PC-9 (cell line): Measurements from ENCODE around the gene TMEM178A. TPM values are rescaled to one million over a fixed set of nuclear protein-coding genes. Genes with fewer than 3 reads are reported as not detected.

ENCODE experiments used
- BruUV-seq: library from RNA; stranded (reverse); fragments of 400-500 nt; replicated peaks from 2 replicates; lab custom pipeline; 2021; lab: Mats Ljungman, UMichigan
- CTCF ChIA-PET: fragments of 300-600 bp; sonication (Branson Sonifier 250); formaldehyde crosslinking; loops from one replicate; lab custom pipeline; 2022; ENCODE audit warnings: antibody characterized with exemption; lab: Charles Lee
- POLR2A ChIA-PET: fragments of 300-600 bp; sonication (Branson Sonifier 250); formaldehyde crosslinking; loops from one replicate; lab custom pipeline; 2022; ENCODE audit warnings: antibody characterized with exemption; ENCODE audit not compliant: unreplicated experiment; lab: Charles Lee
- DNase-seq, 2 experiments: peaks; one replicate each; pipeline versions ENCODE4 v3.0.0 to v3.0.0-alpha.2; 2015 to 2022; ENCODE audit warnings: mixed read lengths in 1 of 2
- H2AFZ ChIP-seq: fragments of 200-600 bp; sonication (generic); 2 replicates; pipeline ENCODE4 v1.8.1; 2017; ENCODE audit warnings: antibody characterized with exemption
- H3F3A ChIP-seq: fragments of 200-600 bp; sonication (generic); 2 replicates; pipeline ENCODE4 v1.8.1; 2017; ENCODE audit warnings: antibody characterized with exemption, mild to moderate bottlenecking, low read depth; ENCODE audit not compliant: insufficient read depth
- H3K27ac ChIP-seq: fragments of 200-600 bp; sonication (generic); 2 replicates; pipeline ENCODE4 v1.6.1; 2016; ENCODE audit warnings: mixed run types
- H3K27me3 ChIP-seq: fragments of 200-600 bp; sonication (generic); 2 replicates; pipeline ENCODE4 v1.6.1; 2016; ENCODE audit warnings: low read depth, mixed run types; ENCODE audit not compliant: insufficient read depth
- H3K36me3 ChIP-seq: fragments of 200-600 bp; sonication (generic); 2 replicates; pipeline ENCODE4 v1.6.1; 2016; ENCODE audit warnings: low read depth, mixed run types
- H3K4me1 ChIP-seq: fragments of 200-600 bp; sonication (generic); replicated peaks from 2 replicates; pipeline ENCODE4 v1.6.1; 2016; ENCODE audit warnings: mixed run types; ENCODE audit not compliant: insufficient read depth
- H3K4me2 ChIP-seq: fragments of 200-600 bp; sonication (generic); 2 replicates; pipeline ENCODE4 v1.6.1; 2017; ENCODE audit warnings: mixed run types
- H3K4me3 ChIP-seq: fragments of 200-600 bp; sonication (generic); 2 replicates; pipeline ENCODE4 v1.6.1; 2016; ENCODE audit warnings: mixed run types
- H3K79me2 ChIP-seq: fragments of 200-600 bp; sonication (generic); 2 replicates; pipeline ENCODE4 v1.6.1; 2017; ENCODE audit warnings: low read depth, mixed run types
- H3K9me2 ChIP-seq: fragments of 200-600 bp; sonication (generic); 2 replicates; pipeline ENCODE4 v1.8.1; 2017; ENCODE audit warnings: mild to moderate bottlenecking; ENCODE audit not compliant: insufficient read depth
- H3K9me3 ChIP-seq: fragments of 200-600 bp; sonication (generic); 2 replicates; pipeline ENCODE4 v1.8.1; 2016; ENCODE audit warnings: low read depth; ENCODE audit not compliant: insufficient read depth
- H4K20me1 ChIP-seq: fragments of 200-600 bp; sonication (generic); 2 replicates; pipeline ENCODE4 v1.8.1; 2017; ENCODE audit not compliant: insufficient read depth
- EZH2 ChIP-seq: fragments of 200-600 bp; sonication (generic); IDR thresholded peaks from 2 replicates; pipeline ENCODE4 v1.8.0; 2017; ENCODE audit warnings: antibody characterized with exemption, low read depth
- intact Hi-C: fragments of 100-400 bp; cut with micrococcal nuclease; formaldehyde crosslinking; loops from one replicate; pipeline ENCODE4 v1.10.0; 2022; ENCODE audit not compliant: unreplicated experiment
- total RNA-seq: library from RNA; stranded (reverse); gene quantifications from 2 replicates; pipeline ENCODE4 v1.2.3, GENCODE V29; 2021
- TF ChIP-seq, protein P1 (sequence below): fragments of 200-600 bp; sonication (generic); conservative IDR thresholded peaks from 2 replicates; pipeline ENCODE4 v1.6.1; 2017; ENCODE audit warnings: mixed run types, antibody characterized with exemption, mild to moderate bottlenecking, moderate library complexity

Gene TMEM178A
- total RNA-seq, 1 experiment from 2014 or later = 2.8 TPM

DNA sequence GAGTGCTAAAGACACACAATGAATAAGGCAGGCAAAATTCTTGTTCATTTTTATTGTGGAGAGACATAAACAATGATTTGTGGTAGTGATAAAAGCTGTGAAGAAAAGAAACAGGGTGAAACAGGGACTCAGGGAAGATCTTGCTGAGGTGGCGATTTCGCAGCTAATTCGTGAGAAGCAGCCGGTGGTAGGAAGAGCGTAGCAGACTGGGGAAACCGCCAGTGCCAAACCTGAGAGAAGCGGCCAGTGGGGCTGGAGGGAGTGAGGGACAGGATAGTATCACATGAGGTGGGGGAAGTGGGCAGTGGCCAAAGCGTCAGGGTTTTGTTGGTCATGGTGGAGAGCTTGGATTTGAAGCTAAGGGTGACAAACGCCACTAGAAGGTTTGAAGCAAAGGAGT is 42.3 kb downstream of the TMEM178A start:
- Histone ChIP-seq H3K4me2 (no peak overlapping the region), H3K4me3 (no peak overlapping the region), H3K9me2 (no peaks in the 10 kb centered on the region), H3F3A (no peaks in the 10 kb centered on the region), H3K79me2 (no peaks in the 10 kb centered on the region), H3K36me3 (no peaks in the 10 kb centered on the region), H3K9me3 (no peaks in the 10 kb centered on the region), H3K27ac (no peak overlapping the region), H3K27me3 (no peaks in the 10 kb centered on the region), H2AFZ (no peak overlapping the region), H4K20me1 (no peaks in the 10 kb centered on the region), H3K4me1 (no peaks in the 10 kb centered on the region)
- intact Hi-C loops = no loop called here
- ChIA-PET CTCF (no interaction called here), POLR2A (no interaction called here)
- no TSS peak for BruUV-seq
- DNase-seq = no peak
- TF ChIP-seq, protein P1, sequence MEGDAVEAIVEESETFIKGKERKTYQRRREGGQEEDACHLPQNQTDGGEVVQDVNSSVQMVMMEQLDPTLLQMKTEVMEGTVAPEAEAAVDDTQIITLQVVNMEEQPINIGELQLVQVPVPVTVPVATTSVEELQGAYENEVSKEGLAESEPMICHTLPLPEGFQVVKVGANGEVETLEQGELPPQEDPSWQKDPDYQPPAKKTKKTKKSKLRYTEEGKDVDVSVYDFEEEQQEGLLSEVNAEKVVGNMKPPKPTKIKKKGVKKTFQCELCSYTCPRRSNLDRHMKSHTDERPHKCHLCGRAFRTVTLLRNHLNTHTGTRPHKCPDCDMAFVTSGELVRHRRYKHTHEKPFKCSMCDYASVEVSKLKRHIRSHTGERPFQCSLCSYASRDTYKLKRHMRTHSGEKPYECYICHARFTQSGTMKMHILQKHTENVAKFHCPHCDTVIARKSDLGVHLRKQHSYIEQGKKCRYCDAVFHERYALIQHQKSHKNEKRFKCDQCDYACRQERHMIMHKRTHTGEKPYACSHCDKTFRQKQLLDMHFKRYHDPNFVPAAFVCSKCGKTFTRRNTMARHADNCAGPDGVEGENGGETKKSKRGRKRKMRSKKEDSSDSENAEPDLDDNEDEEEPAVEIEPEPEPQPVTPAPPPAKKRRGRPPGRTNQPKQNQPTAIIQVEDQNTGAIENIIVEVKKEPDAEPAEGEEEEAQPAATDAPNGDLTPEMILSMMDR = no peak
- TF ChIP-seq EZH2 = no peak

DNA sequence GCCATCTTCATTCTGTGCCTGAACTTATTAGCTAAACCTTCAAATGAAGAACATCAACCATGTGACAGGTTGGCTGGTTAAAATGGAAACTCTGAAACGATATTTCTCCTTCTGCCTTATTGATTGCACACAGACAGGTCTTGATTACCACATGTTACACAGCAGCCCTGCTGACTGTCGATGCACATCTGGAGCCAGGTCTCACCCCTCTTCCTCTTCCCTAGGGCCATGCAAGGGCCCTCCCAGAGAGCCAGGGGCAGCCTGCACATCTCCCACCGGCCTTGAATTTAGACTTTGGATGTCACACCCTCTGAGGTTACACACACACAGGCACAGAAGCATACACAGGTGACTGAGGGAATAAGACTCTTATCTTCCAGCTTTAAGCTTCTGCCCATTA is 45.1 kb downstream of the TMEM178A start:
- ChIA-PET POLR2A (no interaction called here), CTCF (no interaction called here)

GRCh38 chr2:39712953-39713352 is 47.2 kb downstream of the TMEM178A start:
- ChIA-PET POLR2A (no interaction called here), CTCF (no interaction called here)
- Histone ChIP-seq H3K27ac (no peak overlapping the region), H3K9me3 (no peaks in the 10 kb centered on the region), H4K20me1 (no peaks in the 10 kb centered on the region), H3K79me2 (no peaks in the 10 kb centered on the region), H3K4me1 (no peaks in the 10 kb centered on the region), H2AFZ (no peak overlapping the region), H3K9me2 (no peaks in the 10 kb centered on the region), H3K4me2 (no peak overlapping the region), H3F3A (no peaks in the 10 kb centered on the region), H3K27me3 (no peaks in the 10 kb centered on the region), H3K4me3 (no peak overlapping the region), H3K36me3 (no peaks in the 10 kb centered on the region)
- intact Hi-C loops = no loop called here
- TF ChIP-seq, protein P1 = no peak
- TF ChIP-seq EZH2 = no peak
- no TSS peak for BruUV-seq
- no peak for DNase-seq

More for the DNA sequence above, 45.1 kb downstream of the TMEM178A start:
- Histone ChIP-seq H2AFZ (no peak overlapping the region), H3K36me3 (no peaks in the 10 kb centered on the region), H3K9me3 (no peaks in the 10 kb centered on the region), H3K4me1 (no peaks in the 10 kb centered on the region), H3F3A (no peaks in the 10 kb centered on the region), H3K27ac (no peak overlapping the region), H3K9me2 (no peaks in the 10 kb centered on the region), H3K79me2 (no peaks in the 10 kb centered on the region), H3K4me2 (no peak overlapping the region), H4K20me1 (no peaks in the 10 kb centered on the region), H3K27me3 (no peaks in the 10 kb centered on the region), H3K4me3 (no peak overlapping the region)
- no TSS peak for BruUV-seq
- TF ChIP-seq EZH2 = no peak
- TF ChIP-seq, protein P1 = no peak
- intact Hi-C loops = no loop called here
- DNase-seq = no peak
